Limb (tissue), 2 donors: ENCODE results near the gene ARHGEF25.
"Not testable (repeated sequence)": the region's sequence is repeated elsewhere in the genome, so short reads cannot be mapped to it uniquely, and the experiment has no call there.

Experiments
- DNase-seq, 2 donors: peaks; one replicate each; pipeline ENCODE4 v3.0.0-alpha.2; 2016; ENCODE audit errors: extremely low spot score in 2 of 2

Gene ARHGEF25

GRCh38 chr12:57611108-57611826, at the start of gene ARHGEF25:
TSS of gene ARHGEF25 (plus strand) at chr12:57611435. CDS start at chr12:57611895, 460 bp downstream.
- DNase-seq: peak; percentile 87 to 89

- no peak for DNase-seq
Observed at GRCh38 chr12:57563358-57563757, 47.9 kb upstream of the ARHGEF25 start.

GRCh38 chr12:57564178-57564740, 47.0 kb upstream of the ARHGEF25 start:
- no peak for DNase-seq

- DNase-seq: no peak
Observed at GRCh38 chr12:57568838-57569237, 42.4 kb upstream of the ARHGEF25 start.

GRCh38 chr12:57569858-57570257, 41.4 kb upstream of the ARHGEF25 start:
- DNase-seq: no peak

GRCh38 chr12:57570438-57570837, 40.8 kb upstream of the ARHGEF25 start:
- DNase-seq: not testable (repeated sequence)

GRCh38 chr12:57571926-57572762, 39.1 kb upstream of the ARHGEF25 start:
- no peak for DNase-seq

- DNase-seq: no peak
Observed at GRCh38 chr12:57574795-57575194, 36.4 kb upstream of the ARHGEF25 start.

- DNase-seq: no peak
Observed at GRCh38 chr12:57575771-57576612, 35.2 kb upstream of the ARHGEF25 start.

GRCh38 chr12:57576613-57577160, 34.5 kb upstream of the ARHGEF25 start:
- DNase-seq: no peak

- no peak for DNase-seq
Observed at GRCh38 chr12:57577981-57578758, 33.1 kb upstream of the ARHGEF25 start.

- no peak for DNase-seq
Observed at GRCh38 chr12:57579011-57579410, 32.2 kb upstream of the ARHGEF25 start.

- no peak for DNase-seq
Observed at GRCh38 chr12:57579677-57580465, 31.4 kb upstream of the ARHGEF25 start.

GRCh38 chr12:57580466-57580795, 30.8 kb upstream of the ARHGEF25 start:
- DNase-seq: no peak

GRCh38 chr12:57581802-57582201, 29.4 kb upstream of the ARHGEF25 start:
- no peak for DNase-seq

GRCh38 chr12:57582440-57582839, 28.8 kb upstream of the ARHGEF25 start:
- no peak for DNase-seq

GRCh38 chr12:57583008-57583831, 28.0 kb upstream of the ARHGEF25 start:
- DNase-seq: peak; percentile 68 to 84

GRCh38 chr12:57584050-57584449, 27.2 kb upstream of the ARHGEF25 start:
- DNase-seq: no peak

- DNase-seq: no peak
Observed at GRCh38 chr12:57584690-57585089, 26.5 kb upstream of the ARHGEF25 start.
